GM12878 (cell line): ENCODE measurements around the gene SPTBN1.

Experiments used
- CBX5 ChIP-seq: sonication (generic); IDR thresholded peaks from 2 replicates; pipeline ENCODE4 v1.6.1; 2016; ENCODE audit warnings: low read depth, moderate library complexity, mild to moderate bottlenecking, inconsistent platforms
- CEBPB ChIP-seq, 2 experiments: fragments of 150-350 bp in 1 of 2; IDR thresholded peaks; 2 replicates each; pipeline ENCODE4 v1.6.1; 2012 to 2014; ENCODE audit warnings: low read depth in 2 of 2, low read length in 2 of 2, borderline replicate concordance in 1 of 2, inconsistent platforms in 1 of 2
- POLR2A ChIP-seq: IDR thresholded peaks from 2 replicates; pipeline ENCODE4 v1.6.1; 2011; ENCODE audit warnings: low read depth, mild to moderate bottlenecking, low read length
- POLR2AphosphoS5 ChIP-seq: IDR thresholded peaks from 2 replicates; pipeline ENCODE4 v1.6.1; 2011; ENCODE audit warnings: mild to moderate bottlenecking, low read length, inconsistent platforms
- TCF7 ChIP-seq: IDR thresholded peaks from 2 replicates; pipeline ENCODE4 v1.6.1; 2014; ENCODE audit warnings: antibody characterized with exemption, borderline replicate concordance
- TF ChIP-seq, protein P1 (sequence below), 3 experiments: IDR thresholded peaks in 2 of 3; conservative IDR thresholded peaks in 1 of 3; 2 replicates each; pipeline ENCODE4 v1.5.1; 2011; ENCODE audit warnings: low read depth in 3 of 3, low read length in 3 of 3, mild to moderate bottlenecking in 3 of 3, control low read depth in 2 of 3, moderate library complexity in 2 of 3, inconsistent platforms in 1 of 3, mixed read lengths in 1 of 3; ENCODE audit not compliant: control insufficient read depth in 2 of 3, insufficient read depth in 1 of 3; ENCODE audit errors: extremely low read depth in 1 of 3

GRCh38 chr2:54492335-54492734, 36.2 kb downstream of the SPTBN1 start:
- TF ChIP-seq CEBPB (IDR thresholded peaks at IDR 0.05; ENCODE audit: borderline replicate concordance in 1 of 2, low read depth in 2 of 2, low read length in 2 of 2) = no peak
- TF ChIP-seq, protein P1, sequence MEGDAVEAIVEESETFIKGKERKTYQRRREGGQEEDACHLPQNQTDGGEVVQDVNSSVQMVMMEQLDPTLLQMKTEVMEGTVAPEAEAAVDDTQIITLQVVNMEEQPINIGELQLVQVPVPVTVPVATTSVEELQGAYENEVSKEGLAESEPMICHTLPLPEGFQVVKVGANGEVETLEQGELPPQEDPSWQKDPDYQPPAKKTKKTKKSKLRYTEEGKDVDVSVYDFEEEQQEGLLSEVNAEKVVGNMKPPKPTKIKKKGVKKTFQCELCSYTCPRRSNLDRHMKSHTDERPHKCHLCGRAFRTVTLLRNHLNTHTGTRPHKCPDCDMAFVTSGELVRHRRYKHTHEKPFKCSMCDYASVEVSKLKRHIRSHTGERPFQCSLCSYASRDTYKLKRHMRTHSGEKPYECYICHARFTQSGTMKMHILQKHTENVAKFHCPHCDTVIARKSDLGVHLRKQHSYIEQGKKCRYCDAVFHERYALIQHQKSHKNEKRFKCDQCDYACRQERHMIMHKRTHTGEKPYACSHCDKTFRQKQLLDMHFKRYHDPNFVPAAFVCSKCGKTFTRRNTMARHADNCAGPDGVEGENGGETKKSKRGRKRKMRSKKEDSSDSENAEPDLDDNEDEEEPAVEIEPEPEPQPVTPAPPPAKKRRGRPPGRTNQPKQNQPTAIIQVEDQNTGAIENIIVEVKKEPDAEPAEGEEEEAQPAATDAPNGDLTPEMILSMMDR (IDR thresholded peaks at IDR 0.05 in 2 of 3, conservative IDR thresholded peaks at IDR 0.05 in 1 of 3; ENCODE audit: control insufficient read depth in 2 of 3, extremely low read depth in 1 of 3, insufficient read depth in 1 of 3, low read depth in 3 of 3, low read length in 3 of 3) = no peak
- TF ChIP-seq POLR2A = no peak
- no peak for TF ChIP-seq TCF7
- no peak for TF ChIP-seq POLR2AphosphoS5
- no peak for TF ChIP-seq CBX5
